Measurements from ENCODE around the gene UBE2R2. TPM values are rescaled to one million over a fixed set of nuclear protein-coding genes. Genes with fewer than 3 reads are reported as not detected.

UBE2R2 gene
- total and polyA plus RNA-seq, 2 of the 4 experiments (the other 2 are of a cell fraction), result 12.7 to 24.8 TPM

DNA sequence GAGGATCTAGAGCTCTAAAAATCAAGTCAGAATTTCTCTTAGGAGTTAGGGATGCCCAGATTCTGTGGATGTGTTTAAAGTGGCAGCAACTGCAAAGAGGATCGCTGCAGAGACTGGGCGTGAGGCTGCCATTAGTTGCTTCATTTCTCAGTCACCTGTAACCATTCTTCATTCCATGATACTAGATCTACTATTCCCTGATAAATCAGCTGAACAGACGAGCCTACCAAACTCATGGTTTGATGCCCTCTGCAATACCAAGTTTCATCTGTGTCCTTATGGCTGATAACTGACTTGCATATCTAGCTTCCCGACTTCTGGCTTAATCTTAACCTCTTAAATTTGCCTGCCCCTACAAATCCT lies 33.3 kb downstream of the UBE2R2 start:
- Histone ChIP-seq H3K9me3 (ENCODE audit: control insufficient read depth, insufficient read depth, low read length) (no peaks in the 10 kb centered on the region), H2BK5ac (ENCODE audit: low read depth, low read length, poor library complexity, severe bottlenecking) (no peak overlapping the region), H2AK5ac (ENCODE audit: low read depth, low read length) (no peak overlapping the region), H3K23ac (ENCODE audit: low read depth, low read length) (no peak overlapping the region), H2AK9ac (replicated peaks; ENCODE audit: low read depth, low read length, poor library complexity) (no peak overlapping the region), H3K4ac (ENCODE audit: low read depth, low read length) (no peak overlapping the region), H3K4me3 (ENCODE audit: insufficient read depth, low read depth, low read length) (no peak overlapping the region), H4K8ac (ENCODE audit: low read depth in 2 of 2, low read length in 2 of 2) (no peak overlapping the region), H3K18ac (ENCODE audit: low read depth, low read length) (no peak overlapping the region), H4K20me1 (ENCODE audit: insufficient read depth, low read length) (peaks cover 92% of the 10 kb centered on the region), H2AFZ (replicated peaks; ENCODE audit: low read length, poor library complexity) (no peak overlapping the region), H3K4me2 (ENCODE audit: low read depth, low read length) (no peak overlapping the region), H4K5ac (ENCODE audit: low read depth, low read length) (no peak overlapping the region), H3K14ac (replicated peaks; ENCODE audit: low read depth, low read length) (no peak overlapping the region), H2BK15ac (ENCODE audit: low read depth, low read length) (no peak overlapping the region), H3K9ac (ENCODE audit: low read depth, low read length) (no peak overlapping the region), H3K27me3 (ENCODE audit: control insufficient read depth, insufficient read depth, low read length) (no peaks in the 10 kb centered on the region), H3K79me1 (ENCODE audit: low read depth in 1 of 2, low read length in 2 of 2) (peaks cover 3 to 66% of the 10 kb centered on the region in 2 experiments), H3K56ac (ENCODE audit: extremely low read depth, insufficient read depth, low read length) (no peak overlapping the region), H3K9me1 (ENCODE audit: insufficient read depth, low read length) (peaks cover 13% of the 10 kb centered on the region), H2BK20ac (ENCODE audit: low read depth, low read length) (no peak overlapping the region), H3K36me3 (ENCODE audit: control insufficient read depth, insufficient read depth, low read length) (no peaks in the 10 kb centered on the region), H4K91ac (ENCODE audit: insufficient read depth, low read depth, low read length) (no peak overlapping the region), H2BK120ac (ENCODE audit: low read depth, low read length) (no peak overlapping the region), H3K4me1 (ENCODE audit: control insufficient read depth, insufficient read depth, low read length) (peaks cover 5% of the 10 kb centered on the region), H3K27ac (ENCODE audit: insufficient read depth, low read length) (no peak overlapping the region)
- intact Hi-C loops (cut with micrococcal nuclease), result no loop called here
- in situ Hi-C loops (cut with MboI; ENCODE audit: low sequenced_read_pairs), result no loop called here
- ChIA-PET CTCF (no interaction called here), POLR2A (ENCODE audit: unreplicated experiment) (no interaction called here)
- DNase-seq (no peak), ATAC-seq (ENCODE audit: low read depth) (no peak)
- TF ChIP-seq, protein P1, sequence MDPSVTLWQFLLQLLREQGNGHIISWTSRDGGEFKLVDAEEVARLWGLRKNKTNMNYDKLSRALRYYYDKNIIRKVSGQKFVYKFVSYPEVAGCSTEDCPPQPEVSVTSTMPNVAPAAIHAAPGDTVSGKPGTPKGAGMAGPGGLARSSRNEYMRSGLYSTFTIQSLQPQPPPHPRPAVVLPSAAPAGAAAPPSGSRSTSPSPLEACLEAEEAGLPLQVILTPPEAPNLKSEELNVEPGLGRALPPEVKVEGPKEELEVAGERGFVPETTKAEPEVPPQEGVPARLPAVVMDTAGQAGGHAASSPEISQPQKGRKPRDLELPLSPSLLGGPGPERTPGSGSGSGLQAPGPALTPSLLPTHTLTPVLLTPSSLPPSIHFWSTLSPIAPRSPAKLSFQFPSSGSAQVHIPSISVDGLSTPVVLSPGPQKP (IDR thresholded peaks at IDR 0.05; ENCODE audit: borderline replicate concordance, low read depth, low read length), result no peak
- no peak for TF ChIP-seq MAFK (IDR thresholded peaks at IDR 0.05; ENCODE audit: low read depth, low read length)
- no peak for TF ChIP-seq SMC3 (IDR thresholded peaks at IDR 0.05; ENCODE audit: low read depth, low read length)
- no peak for TF ChIP-seq CEBPB (IDR thresholded peaks at IDR 0.05; ENCODE audit: low read depth, low read length)
- no peak for TF ChIP-seq POLR2A (IDR thresholded peaks at IDR 0.05; ENCODE audit: low read depth, low read length)
- no peak for TF ChIP-seq CHD1 (IDR thresholded peaks at IDR 0.05; ENCODE audit: low read depth, low read length)
- dilution Hi-C loops (cut with HindIII; ENCODE audit: low sequenced_read_pairs, unreplicated experiment), result no loop called here
- 63% methylated on average over 1 of the region's 4 CpGs; no CpG with 5 or more reads in 1 of the 2 experiments for whole genome bisulfite sequencing, 2 experiments (ENCODE audit: extremely low coverage in 2 of 2, insufficient read length in 1 of 2)
- no TSS peak for BruUV-seq (replicated peaks)
